Amniotic stem cell (primary cell): ENCODE measurements around the gene KCNMA1.

ENCODE experiments used
- DNase-seq: peaks from one replicate; lab custom pipeline; 2025; lab: John Stamatoyannopoulos, UW

The KCNMA1 gene

DNA sequence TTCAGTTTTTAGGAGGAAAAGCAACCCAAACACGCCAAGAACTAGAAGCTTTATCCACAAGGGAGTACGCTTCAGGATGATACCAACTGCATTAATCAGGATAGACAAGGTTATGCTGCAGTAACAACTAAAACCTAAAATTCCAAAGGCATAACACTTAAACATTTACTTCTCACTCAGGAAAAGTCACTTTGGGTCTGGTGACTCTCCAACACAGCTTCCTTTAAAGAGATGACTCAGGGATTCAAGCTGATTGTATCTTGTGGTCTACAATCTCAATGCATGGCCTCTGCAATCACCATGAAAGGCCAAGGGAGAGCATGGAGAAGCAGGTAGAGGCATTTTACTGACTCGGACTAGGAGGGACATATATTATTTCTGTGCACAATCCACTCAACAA, 315.8 kb downstream of the KCNMA1 start:
- DNase-seq = no peak

DNA sequence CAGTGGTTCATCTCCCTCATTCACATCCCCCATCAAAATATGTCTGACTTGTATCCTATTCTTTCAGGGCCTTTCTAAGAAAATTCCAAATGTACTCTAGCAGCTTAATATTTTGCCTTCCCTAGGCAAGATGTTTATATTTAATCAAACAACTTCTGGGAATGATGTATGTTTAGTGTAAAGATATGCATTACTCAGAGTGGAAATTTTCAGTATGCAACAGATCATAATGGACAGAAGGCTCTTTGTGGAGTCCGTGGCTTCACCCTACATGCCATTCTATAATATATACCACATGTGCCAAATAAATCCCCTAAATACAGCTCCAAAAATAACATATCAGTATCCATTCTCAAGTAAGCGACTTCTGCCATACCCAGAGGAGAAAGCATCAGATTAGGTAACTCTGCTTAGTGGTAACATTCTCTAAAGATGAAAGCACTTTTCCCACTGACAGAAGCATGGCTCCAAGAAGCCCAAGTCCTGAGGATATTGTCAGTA, 316.6 kb downstream of the KCNMA1 start:
- DNase-seq = peak; percentile 87

DNA sequence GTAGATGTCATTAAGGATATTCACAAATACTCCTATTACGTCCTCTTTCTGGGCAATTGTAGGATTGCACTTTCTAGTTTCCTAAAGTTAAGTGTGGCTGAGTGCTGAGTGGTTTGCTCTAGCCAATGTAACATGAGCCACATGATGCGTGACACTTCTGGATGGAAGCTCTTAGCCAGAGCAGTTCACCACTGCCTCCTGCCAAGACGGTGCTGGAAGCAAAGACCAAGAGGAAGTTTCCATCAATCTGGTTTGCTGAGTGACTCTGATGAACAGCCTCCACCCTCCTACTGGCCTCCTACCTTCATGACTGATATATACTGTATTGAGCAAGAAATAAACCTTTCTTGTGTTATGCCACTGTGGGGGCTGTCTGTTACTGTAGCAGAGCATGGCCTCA, 318.1 kb downstream of the KCNMA1 start:
- DNase-seq = no peak

DNA sequence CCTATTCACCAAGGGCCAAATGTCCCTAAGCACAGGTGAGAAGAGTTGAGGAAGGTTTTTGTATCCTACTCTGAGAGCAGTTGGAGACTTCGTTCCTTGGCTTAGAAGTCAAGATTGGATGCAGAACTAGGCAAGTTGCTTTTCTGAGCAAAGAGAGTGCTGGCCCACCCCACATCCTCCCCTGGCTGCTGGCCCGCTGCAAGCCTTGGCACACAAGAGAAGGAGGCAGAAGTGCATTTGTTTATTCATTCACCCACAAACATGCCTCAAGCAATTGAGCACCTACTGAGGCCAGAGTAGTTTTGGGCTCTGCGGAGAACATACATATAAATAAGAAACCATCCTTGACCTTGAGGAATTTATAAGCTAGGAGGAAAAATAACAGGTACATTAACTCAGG, 318.9 kb downstream of the KCNMA1 start:
- DNase-seq = no peak

DNA sequence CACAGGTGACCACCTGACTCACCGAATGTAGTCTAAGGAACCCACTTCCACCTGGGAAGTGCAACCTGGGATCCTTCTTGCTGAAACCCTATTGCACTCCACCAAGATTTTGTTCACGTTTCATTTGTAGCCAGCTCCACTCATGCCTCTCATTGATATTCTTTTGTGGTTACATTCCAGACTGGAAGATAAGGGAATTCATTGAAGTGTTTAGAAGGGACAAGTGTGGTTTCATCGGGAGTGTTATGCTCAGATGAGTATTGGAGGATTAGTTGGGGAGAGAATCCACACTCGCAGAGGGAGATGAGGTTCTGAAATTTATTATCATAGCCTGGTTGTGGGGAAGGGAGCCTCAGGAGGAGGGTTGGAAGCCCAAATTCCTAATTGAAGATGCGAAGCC, 320.4 kb downstream of the KCNMA1 start:
- DNase-seq = no peak

DNA sequence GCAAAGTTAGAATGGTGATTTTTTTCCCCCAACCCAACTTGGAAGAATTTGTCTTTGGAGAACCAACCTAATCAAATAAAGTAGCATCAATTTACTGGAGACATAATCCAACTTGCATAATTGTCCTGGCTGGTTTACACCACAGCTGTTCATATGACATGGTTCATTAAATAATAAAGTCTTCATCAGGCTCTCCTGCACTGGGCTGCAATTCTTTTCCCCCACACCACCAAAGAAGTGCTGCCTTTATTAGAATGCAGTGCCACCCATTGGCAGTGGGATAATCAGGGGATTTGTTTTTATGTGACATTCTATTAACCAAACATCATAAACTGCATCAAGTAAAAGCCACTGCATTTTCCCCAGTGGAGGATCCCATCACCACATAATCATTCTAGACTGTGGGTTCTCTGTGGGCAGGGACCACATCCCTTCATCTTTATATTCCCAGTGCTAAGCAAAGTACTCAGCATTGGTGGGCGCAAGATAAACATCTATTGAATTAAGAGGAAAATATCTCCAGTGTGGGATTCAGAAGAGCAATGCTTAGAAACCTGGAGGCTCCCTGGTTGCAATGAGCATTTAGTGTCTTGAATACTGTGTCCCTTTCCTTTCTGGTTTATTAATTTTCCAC, 322.0 kb downstream of the KCNMA1 start:
- DNase-seq = no peak

DNA sequence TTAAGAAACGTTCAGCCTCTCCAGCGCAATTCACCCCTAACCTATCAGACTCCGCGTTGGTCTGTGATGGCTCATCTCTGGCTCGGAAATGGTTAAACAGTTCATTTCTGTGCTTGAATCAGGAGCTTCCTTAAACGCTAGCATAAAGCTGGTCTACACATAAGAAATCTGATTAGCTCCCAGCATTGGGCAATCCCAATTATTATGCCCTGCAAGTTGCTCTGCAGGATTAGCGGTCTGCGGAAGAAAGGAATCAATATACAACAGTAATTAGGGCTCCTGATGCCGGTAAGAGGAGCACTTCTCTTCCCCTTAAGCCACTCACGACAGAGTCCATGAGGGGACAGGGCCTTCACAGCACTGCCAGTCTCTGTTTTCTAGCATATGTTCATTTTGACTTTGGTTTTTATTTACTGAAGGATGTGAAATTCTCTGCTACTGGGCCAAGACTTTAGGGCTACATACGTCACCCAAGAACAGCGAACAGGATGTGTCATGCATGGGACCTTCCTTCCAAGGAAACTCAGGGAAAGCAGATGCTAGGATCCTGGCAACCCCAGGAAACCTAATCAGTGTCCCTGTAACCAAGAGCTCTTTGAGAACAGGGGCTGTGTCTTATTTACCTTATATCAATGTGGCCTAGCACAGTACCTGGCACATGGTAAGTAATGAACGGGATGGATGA, 324.4 kb downstream of the KCNMA1 start:
- no peak for DNase-seq

DNA sequence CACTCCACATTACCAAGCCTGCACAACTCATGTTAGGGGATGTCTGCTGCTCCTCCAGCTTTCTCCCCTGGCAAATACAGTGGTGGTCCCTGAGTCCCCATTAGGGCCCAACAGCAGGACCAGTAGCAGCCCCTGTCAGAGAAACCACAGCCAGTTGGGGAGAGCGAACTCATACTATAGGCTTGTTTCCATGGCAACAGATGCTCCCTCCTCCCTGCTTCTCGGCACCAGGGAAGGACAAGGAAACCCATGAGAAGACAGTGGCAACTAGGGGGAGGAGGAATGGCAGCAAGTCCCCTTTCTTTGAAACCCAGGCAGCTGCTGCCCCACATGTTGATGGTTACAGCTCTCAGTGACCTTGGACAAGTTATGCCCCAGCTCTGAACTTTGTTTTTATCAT, 326.4 kb downstream of the KCNMA1 start:
- no peak for DNase-seq

DNA sequence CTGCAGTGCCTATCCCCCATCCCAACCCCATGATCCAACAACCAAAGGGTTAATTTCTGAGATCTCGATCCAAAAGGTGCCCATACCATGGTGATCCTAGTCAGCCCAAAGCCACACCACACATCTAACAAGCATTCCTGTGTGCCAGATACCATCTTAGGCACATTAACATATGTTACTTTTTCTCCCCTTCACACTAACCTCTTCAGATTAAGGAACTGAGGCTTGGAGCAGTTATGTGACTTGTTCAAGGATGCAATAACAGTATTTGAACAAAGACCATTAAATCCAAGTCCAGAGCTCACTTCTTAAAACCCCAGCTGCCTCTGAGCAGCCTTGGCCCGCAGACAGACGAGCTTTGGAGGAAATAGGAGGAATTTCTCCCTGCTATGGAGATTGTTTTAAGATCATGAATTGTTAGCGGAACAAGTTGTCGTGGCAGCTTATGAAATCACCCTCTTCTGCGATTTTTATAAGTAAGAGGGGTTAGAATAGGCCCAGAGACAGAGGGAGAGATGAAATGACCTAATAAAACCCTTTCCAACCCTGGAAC, 327.2 kb downstream of the KCNMA1 start:
- no peak for DNase-seq

DNA sequence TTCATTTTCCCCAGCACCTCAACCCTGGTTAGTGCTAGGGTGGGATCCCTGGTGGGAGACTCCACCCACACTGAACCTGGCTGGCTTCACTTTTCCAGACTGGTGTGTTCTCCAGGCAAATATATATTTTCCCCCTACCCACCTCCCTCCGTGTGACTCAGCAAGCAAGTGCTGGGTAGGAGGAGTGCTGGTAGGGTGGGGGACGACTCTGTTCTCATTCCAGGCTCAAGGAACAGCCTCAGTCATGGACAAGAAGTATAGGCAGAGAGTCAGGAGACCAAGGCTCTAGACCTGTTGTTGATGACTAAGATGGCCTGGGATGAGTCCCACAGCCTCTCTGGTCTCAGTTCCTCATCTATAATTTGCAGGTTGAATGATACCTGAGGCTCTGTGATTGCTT, 328.1 kb downstream of the KCNMA1 start:
- DNase-seq = no peak

DNA sequence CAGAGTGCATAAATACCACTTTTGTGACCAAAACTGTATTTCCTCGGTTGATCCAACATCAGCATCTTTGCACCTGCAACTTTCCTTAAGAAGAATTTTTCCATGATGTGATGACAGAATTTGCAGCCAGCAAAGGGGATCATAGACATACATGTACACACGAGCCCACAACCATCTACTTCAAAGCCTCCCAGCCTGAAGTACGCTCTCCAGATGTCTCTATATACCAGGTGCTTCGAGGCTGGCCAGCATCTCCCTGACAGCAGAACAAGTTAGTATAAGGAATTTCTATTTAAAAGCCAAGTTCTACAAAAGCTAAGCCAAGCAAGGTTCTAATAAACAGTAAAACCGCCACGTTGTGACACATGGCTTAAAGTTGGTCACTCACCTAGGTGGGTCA, 328.5 kb downstream of the KCNMA1 start:
- DNase-seq = no peak

DNA sequence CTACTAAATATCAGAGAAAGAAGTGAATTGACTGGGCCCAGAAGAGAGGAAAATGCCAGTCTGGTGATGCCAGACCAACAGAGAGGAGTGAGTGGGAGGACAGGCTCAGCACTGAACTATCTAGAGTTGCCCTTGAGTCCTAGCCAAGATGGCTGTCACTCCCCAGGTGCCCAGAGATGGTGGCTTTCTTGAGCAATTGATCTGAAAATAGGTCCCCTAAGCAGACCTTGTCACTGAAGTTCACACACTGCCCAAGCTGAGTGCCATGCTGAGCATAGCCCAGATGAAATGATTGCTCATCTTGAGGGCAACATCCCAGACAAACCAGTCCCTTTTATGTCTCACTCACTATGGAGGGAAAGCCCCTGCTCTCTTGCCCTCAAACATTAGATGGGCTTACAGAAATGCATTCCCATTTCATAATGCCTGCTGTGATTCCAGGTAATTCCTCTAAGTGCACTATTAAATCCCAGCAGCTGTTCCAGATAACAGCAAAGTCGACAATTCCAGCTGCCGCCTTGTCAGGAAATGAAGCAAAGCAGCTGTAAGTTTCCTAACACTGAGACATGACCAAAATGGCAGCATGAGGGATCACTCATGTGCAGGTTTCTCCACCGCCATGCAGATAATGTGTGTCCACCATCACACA, 329.4 kb downstream of the KCNMA1 start:
- DNase-seq = no peak

DNA sequence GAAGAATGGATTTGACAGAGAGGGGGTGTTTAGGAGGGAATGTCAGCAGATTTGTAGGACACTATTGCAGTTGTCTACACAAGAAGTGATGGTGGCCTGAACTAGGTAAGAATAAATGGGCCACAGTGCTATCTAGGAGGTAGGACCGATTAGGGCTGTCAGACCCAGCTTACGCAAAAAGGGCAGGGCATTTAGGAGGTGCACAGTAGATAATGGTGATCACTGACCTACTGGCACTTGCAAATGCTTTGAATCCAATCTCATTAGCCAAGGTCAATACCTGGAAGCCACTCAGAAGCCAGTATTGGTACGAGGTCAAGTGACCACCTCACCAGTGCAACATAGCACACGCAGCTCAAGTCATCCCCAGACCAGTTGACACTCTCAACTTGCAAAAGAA, 330.9 kb downstream of the KCNMA1 start:
- DNase-seq = no peak

DNA sequence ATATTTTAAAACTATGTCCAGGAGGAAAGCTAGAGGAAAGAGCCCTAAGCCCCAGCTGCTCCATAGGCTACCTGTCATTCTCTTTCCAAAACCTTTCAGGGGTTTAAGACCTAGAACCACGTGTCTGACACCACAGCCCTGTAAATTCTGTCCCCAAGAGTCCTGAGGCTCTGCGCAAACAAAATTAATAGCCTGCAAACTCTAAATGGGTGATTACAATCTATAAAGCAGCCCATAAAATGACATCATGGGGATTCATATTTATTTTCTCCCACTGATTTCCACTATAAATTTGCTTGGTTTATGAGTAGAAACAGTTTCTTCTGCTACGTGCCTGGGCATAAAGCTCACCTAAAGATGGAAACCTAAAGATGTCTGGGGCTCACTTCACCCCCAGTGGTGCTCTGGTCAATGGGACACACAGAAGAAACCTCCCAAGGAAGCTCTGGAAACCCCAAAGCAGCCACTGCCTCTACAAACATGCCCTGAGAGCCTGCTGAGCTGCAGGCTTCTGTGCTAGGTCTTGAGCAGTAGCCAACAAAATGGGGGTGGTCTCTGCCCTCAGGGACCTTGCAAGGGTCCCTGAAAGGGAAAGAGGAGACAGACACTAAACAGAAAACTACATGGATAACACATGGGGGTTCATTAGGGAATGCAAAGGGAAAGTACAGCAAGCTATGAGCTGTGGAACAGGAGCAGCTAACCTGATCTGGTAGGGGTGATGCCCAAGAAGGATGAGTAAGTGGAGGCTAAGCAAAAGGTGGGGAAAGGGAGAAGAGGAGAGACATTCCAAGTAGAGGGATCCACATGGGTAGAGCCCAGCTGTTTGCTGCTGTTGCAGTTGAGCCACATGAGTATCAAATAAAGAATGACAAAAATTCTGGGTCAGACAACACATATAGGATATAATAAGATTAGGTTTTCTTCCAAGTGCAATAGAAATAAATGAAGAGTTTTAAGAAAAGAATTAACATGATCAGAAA, 331.7 kb downstream of the KCNMA1 start:
- no peak for DNase-seq

DNA sequence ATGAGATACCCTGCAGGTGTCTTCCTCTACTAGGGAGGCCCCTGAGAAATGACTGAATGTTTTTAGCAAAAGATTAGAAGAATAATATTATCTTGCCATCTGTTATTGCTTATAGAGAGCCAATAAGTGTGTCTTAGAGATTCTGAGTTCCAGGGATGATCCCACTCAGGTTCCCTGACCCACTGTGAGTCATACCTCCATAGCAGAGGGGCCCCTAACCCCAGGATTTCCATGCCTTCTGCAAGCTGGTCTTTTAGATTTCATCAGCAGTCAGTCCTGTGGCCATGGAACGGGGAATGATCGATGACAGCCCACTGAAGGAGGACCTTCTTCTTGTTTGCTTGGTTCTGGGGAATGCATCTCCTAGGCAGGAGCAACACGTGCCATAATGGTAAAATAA, 333.4 kb downstream of the KCNMA1 start:
- no peak for DNase-seq

DNA sequence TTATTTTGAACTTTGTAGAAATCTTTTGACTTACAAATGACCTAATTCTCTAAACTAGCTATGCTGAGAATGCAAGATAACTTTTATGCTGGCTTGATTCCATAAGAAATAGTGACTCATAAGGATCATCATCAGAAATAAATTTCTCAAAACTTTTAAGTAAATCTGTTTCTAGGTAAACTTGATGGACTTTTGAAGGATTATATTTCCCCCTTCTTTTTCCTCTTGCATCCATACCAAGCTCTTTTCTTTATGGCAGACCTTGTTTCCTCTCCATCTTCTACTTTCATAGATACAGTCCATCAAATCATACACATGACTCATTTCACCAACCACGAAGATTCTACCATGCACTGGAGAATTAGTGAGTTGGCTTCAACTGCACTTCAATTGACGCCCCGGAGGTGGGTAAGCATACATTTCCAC, 336.3 kb downstream of the KCNMA1 start:
- peak; percentile 21 for DNase-seq

DNA sequence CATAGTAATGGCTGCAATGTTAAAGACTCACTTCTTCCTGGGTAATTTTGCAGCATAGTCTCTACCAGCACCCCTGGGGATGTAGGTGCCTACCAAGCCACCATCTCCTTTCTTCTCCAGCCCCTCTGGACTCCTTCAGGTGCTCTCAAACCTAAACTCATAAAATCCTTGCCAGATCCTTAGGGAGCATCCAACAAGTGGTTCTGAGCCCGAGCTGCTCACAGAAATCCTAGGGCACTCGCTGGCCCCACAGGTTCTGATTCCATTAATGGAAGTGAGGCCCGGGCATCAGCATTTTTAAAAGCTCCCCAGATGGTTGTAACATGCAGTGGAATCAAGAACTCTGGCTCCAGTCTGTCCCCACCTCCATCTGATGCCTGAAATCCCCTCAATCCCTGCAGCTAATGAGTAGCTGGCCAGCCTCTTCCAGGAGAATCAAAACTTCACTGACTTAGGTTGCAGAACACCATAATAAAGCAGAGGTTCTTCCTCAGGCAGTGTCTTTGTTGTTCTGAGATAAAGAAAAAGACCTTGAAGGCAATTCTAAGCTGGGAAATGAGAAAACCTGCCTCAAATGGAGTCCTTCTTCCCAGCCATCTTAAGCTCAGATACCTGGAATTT, 336.8 kb downstream of the KCNMA1 start:
- DNase-seq = no peak

DNA sequence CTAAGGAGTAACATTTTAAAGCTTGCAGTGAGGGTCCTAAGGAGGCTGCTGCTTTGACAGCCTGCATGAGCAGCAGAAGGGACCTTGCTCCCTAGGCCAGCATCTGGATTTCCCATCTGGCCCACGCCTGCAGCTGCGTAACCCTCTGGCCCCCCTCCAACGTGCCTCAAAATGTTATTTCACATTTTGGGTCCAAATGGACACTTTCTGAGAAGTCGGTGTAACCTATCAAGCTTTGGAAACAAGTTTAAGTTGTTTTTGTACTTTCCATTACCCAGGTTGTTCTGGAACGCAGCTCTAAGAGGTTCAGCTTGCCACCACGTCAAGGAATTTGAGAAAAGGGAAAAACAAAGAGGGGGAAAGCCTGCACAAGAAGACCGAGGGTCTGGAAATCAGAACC, 338.3 kb downstream of the KCNMA1 start:
- DNase-seq = no peak

DNA sequence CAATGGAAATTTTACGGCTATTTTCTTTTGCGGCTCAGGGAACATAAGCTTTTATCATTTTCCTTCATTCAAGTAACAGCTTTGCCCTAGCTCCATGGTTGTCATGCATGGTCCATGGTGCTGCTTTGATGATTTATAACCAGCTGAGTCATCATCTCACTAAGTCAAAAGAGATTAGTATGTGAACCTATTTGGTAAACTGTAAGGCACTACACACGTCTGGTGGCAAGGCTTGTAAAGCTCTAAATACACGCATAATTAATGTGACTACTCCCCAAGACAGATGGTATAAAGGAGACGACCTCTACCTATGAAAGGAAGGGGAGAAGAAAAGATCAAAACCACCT, 340.2 kb downstream of the KCNMA1 start:
- DNase-seq = no peak

DNA sequence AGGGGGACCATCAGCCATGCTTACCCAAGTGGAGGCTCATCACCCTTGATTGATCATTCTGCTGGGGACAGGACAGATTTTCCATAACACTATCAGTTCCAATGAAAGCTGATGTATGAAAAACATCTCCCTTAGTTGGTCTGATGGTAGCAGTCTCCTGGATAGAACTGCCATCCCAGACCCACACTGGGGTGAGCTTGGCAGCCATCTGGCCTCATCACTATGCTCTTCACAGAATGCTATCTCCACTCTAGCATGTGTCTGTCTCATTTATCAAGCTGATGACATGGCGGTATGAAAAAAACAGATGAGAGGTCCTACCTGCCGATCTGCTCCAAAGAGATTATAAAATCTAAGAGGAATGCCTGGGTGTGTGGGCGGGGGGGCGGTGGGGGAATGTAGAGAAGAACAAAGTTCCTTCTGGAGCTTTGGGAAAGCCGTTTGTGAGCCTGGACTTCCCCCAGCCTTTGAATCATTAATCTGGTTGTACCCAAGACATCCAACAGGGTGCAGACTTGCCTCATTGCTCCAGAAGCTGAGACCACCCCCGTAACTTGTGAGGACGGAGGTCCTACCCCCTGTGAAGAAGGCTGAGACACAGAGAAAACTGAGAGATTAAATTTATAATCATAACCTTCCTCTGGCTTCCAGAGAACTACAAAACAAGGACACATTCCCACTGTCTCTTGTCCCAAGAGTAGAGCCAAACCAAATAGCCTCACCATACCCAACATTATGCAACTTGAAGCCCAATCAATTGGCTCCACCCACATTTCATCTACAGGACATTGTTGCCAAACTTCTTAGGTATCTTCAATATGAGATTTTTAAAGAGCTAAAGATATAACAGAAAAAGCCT, 340.8 kb downstream of the KCNMA1 start:
- no peak for DNase-seq

DNA sequence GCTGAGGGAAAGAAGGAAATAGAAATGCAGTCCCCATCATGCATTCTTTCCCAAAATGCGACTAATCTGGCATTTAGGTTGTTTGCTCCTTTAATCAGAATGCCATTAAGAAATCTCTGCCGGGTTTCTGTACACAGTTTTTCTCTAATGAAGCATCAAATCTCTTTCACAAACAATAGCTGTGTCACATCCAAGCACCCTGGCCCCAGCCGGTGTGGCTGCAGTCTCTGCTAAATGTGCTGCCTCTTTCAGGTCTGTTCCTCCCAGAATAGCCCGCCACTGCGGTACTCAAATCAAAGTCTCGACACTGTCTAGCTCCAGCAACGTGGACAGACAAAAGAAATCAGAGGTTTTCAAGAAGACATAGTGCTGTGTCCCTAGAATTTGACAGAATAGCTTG, 343.8 kb downstream of the KCNMA1 start:
- no peak for DNase-seq
